Liver (tissue), 9 donors: ENCODE results near the gene PRPF40A. TPM values are rescaled to one million over a fixed set of nuclear protein-coding genes. Genes with fewer than 3 reads are reported as not detected.

Experiments used
- DNase-seq: peaks from one replicate; pipeline ENCODE4 v3.0.0-alpha.2; 2017; ENCODE audit warnings: low spot score
- H3K27ac ChIP-seq, 2 donors: one replicate each; pipeline ENCODE4 v1.7.0; 2013; ENCODE audit warnings: inconsistent platforms in 2 of 2, low read length in 2 of 2, control low read depth in 1 of 2, low read depth in 1 of 2, mild to moderate bottlenecking in 1 of 2
- H3K27me3 ChIP-seq, 4 donors: one replicate each; pipeline versions ENCODE4 v1.6.1 to v1.7.0; 2013; ENCODE audit warnings: low read length in 3 of 4, inconsistent platforms in 1 of 4, mild to moderate bottlenecking in 1 of 4, moderate library complexity in 1 of 4; ENCODE audit not compliant: control insufficient read depth in 4 of 4, insufficient read depth in 4 of 4
- H3K36me3 ChIP-seq, 4 donors: one replicate each; pipeline versions ENCODE4 v1.6.1 to v1.7.0; 2013; ENCODE audit warnings: low read length in 3 of 4, mild to moderate bottlenecking in 3 of 4, low read depth in 1 of 4, moderate library complexity in 1 of 4; ENCODE audit not compliant: control insufficient read depth in 4 of 4, insufficient read depth in 3 of 4
- H3K4me1 ChIP-seq, 4 donors: one replicate each; pipeline versions ENCODE4 v1.6.1 to v1.7.0; 2013; ENCODE audit warnings: low read length in 3 of 4, mild to moderate bottlenecking in 3 of 4, moderate library complexity in 1 of 4; ENCODE audit not compliant: control insufficient read depth in 4 of 4, insufficient read depth in 4 of 4
- H3K4me3 ChIP-seq, 3 donors: one replicate each; pipeline versions ENCODE4 v1.6.1 to v1.7.0; 2013; ENCODE audit warnings: low read length in 3 of 3, control low read depth in 1 of 3, low read depth in 1 of 3, mild to moderate bottlenecking in 1 of 3
- H3K9ac ChIP-seq, 2 donors: one replicate each; pipeline ENCODE4 v1.7.0; 2013; ENCODE audit warnings: low read length in 2 of 2, mild to moderate bottlenecking in 2 of 2, moderate library complexity in 2 of 2, control low read depth in 1 of 2, low read depth in 1 of 2
- H3K9me3 ChIP-seq, 4 donors: one replicate each; pipeline versions ENCODE4 v1.6.1 to v1.7.0; 2013; ENCODE audit warnings: low read length in 3 of 4; ENCODE audit not compliant: control insufficient read depth in 4 of 4
- CTCF ChIP-seq: fragments of 150-350 bp; IDR thresholded peaks from 2 replicates; pipeline ENCODE4 v1.5.1; 2017; ENCODE audit warnings: improper control_type of control experiment, low read depth, low read length; ENCODE audit not compliant: missing input control
- FOXA1 ChIP-seq: IDR thresholded peaks from 2 replicates; pipeline ENCODE4 v1.6.1; 2016; ENCODE audit warnings: antibody characterized with exemption
- FOXA2 ChIP-seq: IDR thresholded peaks from 2 replicates; pipeline ENCODE4 v1.6.1; 2016; ENCODE audit warnings: antibody characterized with exemption
- GABPA ChIP-seq, 2 donors: IDR thresholded peaks in 1 of 2; conservative IDR thresholded peaks in 1 of 2; 2 replicates each; pipeline ENCODE4 v1.6.1; 2016; ENCODE audit warnings: antibody characterized with exemption in 2 of 2, mild to moderate bottlenecking in 1 of 2, moderate library complexity in 1 of 2
- HNF4A ChIP-seq, 2 donors: conservative IDR thresholded peaks; 2 replicates each; pipeline ENCODE4 v1.6.1; 2016; ENCODE audit warnings: antibody characterized with exemption in 2 of 2, mild to moderate bottlenecking in 2 of 2
- HNF4G ChIP-seq: IDR thresholded peaks from 2 replicates; pipeline ENCODE4 v1.6.1; 2016; ENCODE audit warnings: antibody characterized with exemption
- MAX ChIP-seq: IDR thresholded peaks from 2 replicates; pipeline ENCODE4 v1.6.1; 2016; ENCODE audit warnings: antibody characterized with exemption
- NR2F2 ChIP-seq: IDR thresholded peaks from 2 replicates; pipeline ENCODE4 v1.6.1; 2016; ENCODE audit warnings: antibody characterized with exemption
- RAD21 ChIP-seq, 2 donors: IDR thresholded peaks; 2 replicates each; pipeline ENCODE4 v1.6.1; 2016; ENCODE audit warnings: antibody characterized with exemption in 2 of 2, mild to moderate bottlenecking in 2 of 2
- RXRA ChIP-seq, 2 donors: IDR thresholded peaks; 2 replicates each; pipeline ENCODE4 v1.6.1; 2017 to 2018; ENCODE audit warnings: antibody characterized with exemption in 2 of 2, mild to moderate bottlenecking in 1 of 2
- TAF1 ChIP-seq: conservative IDR thresholded peaks from 2 replicates; pipeline ENCODE4 v1.6.1; 2016; ENCODE audit warnings: antibody characterized with exemption, mild to moderate bottlenecking
- ZBTB33 ChIP-seq: IDR thresholded peaks from 2 replicates; pipeline ENCODE4 v1.6.1; 2016; ENCODE audit warnings: antibody characterized with exemption
- WGBS: extraction: QIAGEN DNeasy Blood & Tissue Kit; methylation state at CpG from one replicate; pipeline ENCODE4 v1.1.7; 2013; 5-methylcytosine and 5-hydroxymethylcytosine counted together
- polyA plus RNA-seq, 2 donors: library from polyadenylated mRNA; stranded (reverse) in 1 of 2; unstranded in 1 of 2; fragments of 200-250 nt in 1 of 2; fragments of >200 nt in 1 of 2; fragmentation: Nextera tagmentation in 1 of 2; extraction: Ambion mirVana in 1 of 2; gene quantifications; one replicate each; pipeline versions ENCODE4 v1.2.1 to v1.2.3, GENCODE V29; 2013 to 2015
- total RNA-seq, 2 donors: library from RNA; depleted of rRNA; stranded (reverse); fragments of >200 nt; gene quantifications; one replicate each; pipeline ENCODE4 v1.2.3, GENCODE V29; 2014
- TF ChIP-seq, protein P1 (sequence below): IDR thresholded peaks from 2 replicates; pipeline ENCODE4 v1.6.1; 2016; ENCODE audit warnings: antibody characterized with exemption, mild to moderate bottlenecking
- donor health status: healthy.
- donor health status: healthy.
- donor health status: healthy.
- donor health status: healthy.
- donor health status: healthy.

Gene PRPF40A
- total and polyA plus RNA-seq, 4 donors: 18.8 to 58.1 (median 53.7) TPM

DNA sequence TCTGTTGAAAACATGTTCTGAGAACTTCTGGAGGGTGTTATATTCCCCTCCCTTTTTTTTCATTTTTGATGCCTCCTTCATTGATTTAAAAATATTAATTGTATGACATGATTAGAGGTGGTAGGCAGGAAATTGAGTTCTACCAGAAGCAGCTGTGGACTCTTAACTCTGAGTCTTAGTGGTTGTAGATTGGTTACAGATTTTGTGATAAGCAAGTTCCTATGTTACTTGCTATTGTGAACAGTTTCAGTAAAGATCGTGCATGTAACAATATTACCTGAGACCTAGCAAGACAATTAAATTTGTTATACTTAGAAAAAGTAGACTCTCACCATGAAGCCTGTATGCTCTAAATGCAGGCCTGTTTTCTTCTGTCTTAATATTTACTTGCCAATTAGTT is 88.1 kb downstream of the PRPF40A start (continued):
- TF ChIP-seq, protein P1, sequence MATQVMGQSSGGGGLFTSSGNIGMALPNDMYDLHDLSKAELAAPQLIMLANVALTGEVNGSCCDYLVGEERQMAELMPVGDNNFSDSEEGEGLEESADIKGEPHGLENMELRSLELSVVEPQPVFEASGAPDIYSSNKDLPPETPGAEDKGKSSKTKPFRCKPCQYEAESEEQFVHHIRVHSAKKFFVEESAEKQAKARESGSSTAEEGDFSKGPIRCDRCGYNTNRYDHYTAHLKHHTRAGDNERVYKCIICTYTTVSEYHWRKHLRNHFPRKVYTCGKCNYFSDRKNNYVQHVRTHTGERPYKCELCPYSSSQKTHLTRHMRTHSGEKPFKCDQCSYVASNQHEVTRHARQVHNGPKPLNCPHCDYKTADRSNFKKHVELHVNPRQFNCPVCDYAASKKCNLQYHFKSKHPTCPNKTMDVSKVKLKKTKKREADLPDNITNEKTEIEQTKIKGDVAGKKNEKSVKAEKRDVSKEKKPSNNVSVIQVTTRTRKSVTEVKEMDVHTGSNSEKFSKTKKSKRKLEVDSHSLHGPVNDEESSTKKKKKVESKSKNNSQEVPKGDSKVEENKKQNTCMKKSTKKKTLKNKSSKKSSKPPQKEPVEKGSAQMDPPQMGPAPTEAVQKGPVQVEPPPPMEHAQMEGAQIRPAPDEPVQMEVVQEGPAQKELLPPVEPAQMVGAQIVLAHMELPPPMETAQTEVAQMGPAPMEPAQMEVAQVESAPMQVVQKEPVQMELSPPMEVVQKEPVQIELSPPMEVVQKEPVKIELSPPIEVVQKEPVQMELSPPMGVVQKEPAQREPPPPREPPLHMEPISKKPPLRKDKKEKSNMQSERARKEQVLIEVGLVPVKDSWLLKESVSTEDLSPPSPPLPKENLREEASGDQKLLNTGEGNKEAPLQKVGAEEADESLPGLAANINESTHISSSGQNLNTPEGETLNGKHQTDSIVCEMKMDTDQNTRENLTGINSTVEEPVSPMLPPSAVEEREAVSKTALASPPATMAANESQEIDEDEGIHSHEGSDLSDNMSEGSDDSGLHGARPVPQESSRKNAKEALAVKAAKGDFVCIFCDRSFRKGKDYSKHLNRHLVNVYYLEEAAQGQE: no peak
- TF ChIP-seq GABPA (IDR thresholded peaks at IDR 0.05 in 1 of 2, conservative IDR thresholded peaks at IDR 0.05 in 1 of 2) (no peak), RAD21 (IDR thresholded peaks at IDR 0.05) (no peak), MAX (no peak), NR2F2 (no peak), ZBTB33 (no peak), HNF4A (conservative IDR thresholded peaks at IDR 0.05) (no peak)

DNA sequence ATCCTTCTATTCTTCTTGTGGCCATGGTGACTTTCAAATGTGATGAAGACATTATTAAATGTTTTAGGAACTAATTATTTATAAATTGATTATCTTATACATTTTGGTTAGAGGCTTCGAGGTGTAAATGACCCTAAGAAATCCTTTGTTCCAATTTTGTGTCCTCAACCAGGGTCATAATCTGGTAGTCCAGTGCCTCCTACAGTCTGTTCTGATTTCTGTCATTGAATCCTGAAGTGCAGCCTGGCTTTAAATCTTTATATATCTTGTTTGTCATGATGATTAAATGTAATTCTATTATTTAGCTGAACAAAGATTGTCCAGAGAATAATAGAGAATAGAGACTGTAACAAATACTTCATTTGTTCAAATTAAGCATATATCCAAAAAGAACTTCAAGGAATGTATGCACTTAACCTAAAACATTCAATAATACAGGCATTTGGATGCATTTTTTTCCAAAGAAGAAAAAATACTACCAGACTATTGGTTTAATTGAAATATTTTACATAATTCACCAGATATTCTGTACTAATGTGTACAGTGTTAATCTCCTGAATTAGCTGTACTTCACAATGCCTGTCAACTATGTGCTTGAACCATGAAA is 89.8 kb downstream of the PRPF40A start:
- TF ChIP-seq CTCF: peak; percentile 56
- peak; percentile 79 to 84 for TF ChIP-seq RAD21 (IDR thresholded peaks at IDR 0.05)
- peak; percentile 16 to 39 for TF ChIP-seq RXRA (IDR thresholded peaks at IDR 0.05)
- TF ChIP-seq TAF1: no peak
- WGBS: 4% methylated on average over 1 of the region's 1 CpG
- no peak overlapping the region for H3K4me3 ChIP-seq

DNA sequence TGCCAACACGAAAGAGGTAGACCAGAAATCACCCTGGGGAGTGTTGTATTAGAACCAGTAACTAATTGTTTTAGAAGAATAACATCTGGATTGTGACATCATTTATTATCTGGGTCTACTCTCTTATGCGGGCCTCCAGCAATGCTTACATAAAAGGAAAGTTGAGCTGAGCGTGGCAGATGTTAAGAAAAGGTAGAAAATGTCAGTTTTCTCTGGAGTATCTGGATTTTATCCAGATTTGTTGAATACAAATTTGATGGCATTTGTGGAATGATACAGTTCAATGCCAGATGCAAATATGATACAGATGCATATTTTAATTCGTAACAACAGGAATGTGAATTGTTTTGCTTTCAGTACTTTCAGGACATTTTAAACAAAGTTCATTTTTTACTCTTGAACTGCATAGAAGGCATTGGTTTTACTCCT is 90.3 kb downstream of the PRPF40A start:
- Histone ChIP-seq H3K4me3 (no peak overlapping the region), H3K27ac (no peak overlapping the region), H3K9me3 (no peaks in the 10 kb centered on the region), H3K36me3 (peaks cover 0 to 3% (median 0%) of the 10 kb centered on the region in 4 donors), H3K4me1 (no peaks in the 10 kb centered on the region), H3K27me3 (no peaks in the 10 kb centered on the region), H3K9ac (no peak overlapping the region)
- 64% methylated on average over 4 of the region's 4 CpGs for WGBS
- no peak for DNase-seq
- TF ChIP-seq GABPA (IDR thresholded peaks at IDR 0.05 in 1 of 2, conservative IDR thresholded peaks at IDR 0.05 in 1 of 2): no peak
- no peak for TF ChIP-seq CTCF
- no peak for TF ChIP-seq HNF4A (conservative IDR thresholded peaks at IDR 0.05)
- TF ChIP-seq FOXA1: no peak
- no peak for TF ChIP-seq FOXA2
- TF ChIP-seq ZBTB33: no peak
- no peak for TF ChIP-seq NR2F2
- TF ChIP-seq HNF4G: no peak

More for the DNA sequence above, 89.8 kb downstream of the PRPF40A start:
- Histone ChIP-seq H3K27ac (no peak overlapping the region), H3K36me3 (peaks cover 0 to 3% (median 0%) of the 10 kb centered on the region in 4 donors), H3K4me1 (no peaks in the 10 kb centered on the region), H3K27me3 (no peaks in the 10 kb centered on the region), H3K9me3 (no peaks in the 10 kb centered on the region), H3K9ac (no peak overlapping the region)
- no peak for DNase-seq
